Adrenal gland (tissue), 12 donors: ENCODE results near the gene ADARB2. TPM values are rescaled to one million over a fixed set of nuclear protein-coding genes. Genes with fewer than 3 reads are reported as not detected.

ENCODE experiments used
- DNase-seq, 7 donors: peaks; one replicate each; pipeline ENCODE4 v3.0.0-alpha.2; 2019 to 2020
- H3K27ac ChIP-seq, 5 donors: fragments of 200-600 bp; sonication (generic) in 4 of 5; 1 replicate in 3 of 5; 2 replicates in 2 of 5; pipeline versions ENCODE4 v1.5.1 to v1.8.0; 2016 to 2020; ENCODE audit warnings: mild to moderate bottlenecking in 1 of 5
- H3K27me3 ChIP-seq: fragments of 200-600 bp; 2 replicates; pipeline ENCODE4 v1.8.0; 2021
- H3K36me3 ChIP-seq, 2 donors: fragments of 200-600 bp; replicated peaks in 1 of 2; 1 replicate in 1 of 2; 2 replicates in 1 of 2; pipeline versions ENCODE4 v1.5.1 to v1.8.0; 2018 to 2022
- H3K4me1 ChIP-seq, 2 donors: fragments of 200-600 bp; replicated peaks in 1 of 2; 1 replicate in 1 of 2; 2 replicates in 1 of 2; pipeline versions ENCODE4 v1.5.1 to v1.8.0; 2018 to 2021
- H3K4me3 ChIP-seq, 4 donors: fragments of 200-600 bp; sonication (generic) in 3 of 4; one replicate each; pipeline ENCODE4 v1.5.1; 2016 to 2018
- H3K9me3 ChIP-seq, 3 donors: fragments of 200-600 bp; sonication (generic) in 1 of 3; replicated peaks in 1 of 3; 1 replicate in 2 of 3; 2 replicates in 1 of 3; pipeline versions ENCODE4 v1.5.1 to v1.8.0; 2016 to 2021
- CTCF ChIP-seq, 6 experiments: fragments of 450-650 bp in 4 of 6; fragments of 200-600 bp in 2 of 6; sonication (generic) in 1 of 6; IDR thresholded peaks; 1 replicate in 5 of 6; 2 replicates in 1 of 6; pipeline versions ENCODE4 v1.5.1 to v1.8.0; 2016 to 2021; ENCODE audit warnings: antibody characterized with exemption in 6 of 6, mild to moderate bottlenecking in 2 of 6, moderate library complexity in 1 of 6
- POLR2A ChIP-seq, 2 donors: fragments of 450-650 bp; IDR thresholded peaks; one replicate each; pipeline ENCODE4 v1.6.1; 2017; ENCODE audit warnings: antibody characterized with exemption in 2 of 2, mild to moderate bottlenecking in 2 of 2, moderate library complexity in 1 of 2
- WGBS, 4 donors: extraction: QIAGEN DNeasy Blood & Tissue Kit in 2 of 4; methylation state at CpG; one replicate each; pipeline versions ENCODE4 v1.1.5 to v1.1.7; 2013 to 2017; 5-methylcytosine and 5-hydroxymethylcytosine counted together
- intact Hi-C, 2 donors: fragments of 100-400 bp; cut with DNase I; formaldehyde crosslinking; loops; one replicate each; pipeline versions ENCODE4 v1.14.1 to v1.15.0; 2022 to 2023
- polyA plus RNA-seq, 3 donors: library from polyadenylated mRNA; stranded (reverse); fragments of 200-250 nt in 2 of 3; fragments of 350-450 nt in 1 of 3; fragmentation: Illumina TruSeq in 1 of 3; extraction: RNeasy Lipid Tissue Mini Kit (QIAGEN cat#74804) in 1 of 3; gene quantifications; one replicate each; pipeline ENCODE4 v1.2.3, GENCODE V29; 2013 to 2014
- total RNA-seq, 9 donors: library from RNA; depleted of rRNA in 4 of 9; stranded (reverse); fragments of >200 nt in 4 of 9; fragments of 120-200 nt in 1 of 9; fragmentation: NEBNext Ultra II Directional in 1 of 9; extraction: Animal tissue kit (Norgen Biotek cat#: 25700) in 1 of 9; gene quantifications; one replicate each; pipeline versions ENCODE4 v1.1.0 to v1.2.4, GENCODE V29; 2013 to 2023
- donor health status: healthy with polysubstance abuse.
- donor health status: Bipolar disorder and iron deficiency.
- donor health status: DM: yes; HTN: yes; CAD: no.
- donor health status: DM: no; HTN: no; CAD: no.
- donor health status: DM: no; HTN: no; CAD: no.
- donor health status: DM: yes; HTN: yes; CAD: no.

ADARB2 gene
- total and polyA plus RNA-seq, 12 donors = 0.14 to 3.1 (median 0.91) TPM

DNA sequence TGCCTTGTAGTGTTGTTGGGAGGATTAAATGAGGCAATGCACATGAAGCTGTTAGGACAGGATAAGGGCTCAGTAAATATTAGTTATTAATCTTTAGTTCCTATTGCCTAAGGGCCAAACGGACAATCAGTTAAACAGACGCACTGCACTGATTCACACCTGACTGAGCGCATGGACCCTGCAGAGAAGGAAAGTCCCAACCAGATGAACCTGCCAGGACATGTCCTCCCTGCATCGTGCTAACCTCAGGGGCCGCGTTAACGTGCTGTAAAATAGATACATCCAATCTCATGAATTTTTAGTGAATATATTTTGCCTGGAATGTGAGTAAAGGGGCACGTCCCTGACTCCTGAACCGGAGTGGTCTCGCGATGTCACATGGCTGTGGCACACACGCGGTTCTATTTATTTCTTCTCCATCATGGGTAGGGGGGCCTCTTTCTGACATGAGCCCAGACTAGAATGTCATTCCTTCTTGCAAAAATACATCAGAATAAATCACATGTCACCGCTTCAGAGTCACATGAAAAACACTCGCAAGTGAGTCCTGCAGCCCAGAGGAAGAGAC lies 12.3 kb downstream of the ADARB2 start:
- Histone ChIP-seq H3K27me3 (no peaks in the 10 kb centered on the region), H3K4me3 (no peak overlapping the region), H3K9me3 (no peaks in the 10 kb centered on the region), H3K36me3 (no peaks in the 10 kb centered on the region), H3K27ac (no peak overlapping the region), H3K4me1 (no peaks in the 10 kb centered on the region)
- intact Hi-C loops = no loop called here
- TF ChIP-seq POLR2A (IDR thresholded peaks at IDR 0.05) = no peak
- no peak for TF ChIP-seq CTCF (IDR thresholded peaks at IDR 0.05)
- 70 to 75% (median 71%) methylated on average over 14 to 15 of the region's 15 CpGs for WGBS, 4 donors
- no peak for DNase-seq

- H3K36me3 ChIP-seq = no peaks in the 10 kb centered on the region
- H3K27me3 ChIP-seq = no peaks in the 10 kb centered on the region
- WGBS, 4 donors = 64 to 75% (median 70%) methylated on average over 4 of the region's 4 CpGs
- no peak for TF ChIP-seq CTCF (IDR thresholded peaks at IDR 0.05)
- TF ChIP-seq POLR2A (IDR thresholded peaks at IDR 0.05) = no peak
- H3K4me1 ChIP-seq = no peaks in the 10 kb centered on the region
- no peaks in the 10 kb centered on the region for H3K9me3 ChIP-seq
- DNase-seq = no peak
- no peak overlapping the region for H3K27ac ChIP-seq
- intact Hi-C loops = no loop called here
- no peak overlapping the region for H3K4me3 ChIP-seq
Measured at GRCh38 chr10:1716839-1717238, 20.5 kb downstream of the ADARB2 start.

DNA sequence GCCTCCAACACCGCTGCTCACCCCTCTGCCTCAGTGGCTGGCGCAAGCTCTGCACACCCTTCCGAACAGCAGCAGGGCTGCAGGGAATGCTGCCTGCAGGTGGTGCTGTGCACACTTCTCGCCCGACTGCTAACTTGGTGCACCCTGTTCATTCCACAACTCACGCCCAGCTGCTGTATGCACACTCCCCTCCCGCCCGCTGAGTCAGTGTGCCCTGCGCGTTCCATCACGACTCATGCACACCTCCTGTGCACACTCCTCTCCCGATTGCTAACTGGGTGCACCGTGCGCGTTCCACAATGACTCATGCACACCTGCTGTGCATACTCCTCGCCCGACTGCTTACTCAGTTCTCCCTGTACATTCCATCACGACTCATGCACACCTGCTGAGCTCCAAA lies 21.5 kb downstream of the ADARB2 start:
- Histone ChIP-seq H3K4me3 (no peak overlapping the region), H3K4me1 (no peaks in the 10 kb centered on the region), H3K27ac (no peak overlapping the region), H3K27me3 (no peaks in the 10 kb centered on the region), H3K36me3 (no peaks in the 10 kb centered on the region), H3K9me3 (no peaks in the 10 kb centered on the region)
- TF ChIP-seq CTCF (IDR thresholded peaks at IDR 0.05) (no peak), POLR2A (IDR thresholded peaks at IDR 0.05) (no peak)
- no peak for DNase-seq
- intact Hi-C loops = no loop called here
- 42 to 64% (median 51%) methylated on average over 15 to 18 of the region's 18 CpGs for WGBS, 4 donors

GRCh38 chr10:1712944-1713671 lies 24.2 kb downstream of the ADARB2 start:
- no peaks in the 10 kb centered on the region for H3K9me3 ChIP-seq
- intact Hi-C loops = no loop called here
- no peak for DNase-seq

More at GRCh38 chr10:1712944-1713671, 24.2 kb downstream of the ADARB2 start:
- no peaks in the 10 kb centered on the region for H3K4me1 ChIP-seq
- WGBS, 4 donors = 80 to 85% (median 82%) methylated on average over 13 to 18 of the region's 18 CpGs
- H3K27ac ChIP-seq = no peak overlapping the region
- no peaks in the 10 kb centered on the region for H3K27me3 ChIP-seq
- TF ChIP-seq CTCF (IDR thresholded peaks at IDR 0.05) (no peak), POLR2A (IDR thresholded peaks at IDR 0.05) (no peak)
- no peaks in the 10 kb centered on the region for H3K36me3 ChIP-seq
- no peak overlapping the region for H3K4me3 ChIP-seq
